ENCODE data around the gene MZB1. TPM values are rescaled to one million over a fixed set of nuclear protein-coding genes. Genes with fewer than 3 reads are reported as not detected.

MZB1 gene
- total RNA-seq, 4 donors from 2014 or later: 2.1 to 2.4 TPM; not detected in 2

DNA sequence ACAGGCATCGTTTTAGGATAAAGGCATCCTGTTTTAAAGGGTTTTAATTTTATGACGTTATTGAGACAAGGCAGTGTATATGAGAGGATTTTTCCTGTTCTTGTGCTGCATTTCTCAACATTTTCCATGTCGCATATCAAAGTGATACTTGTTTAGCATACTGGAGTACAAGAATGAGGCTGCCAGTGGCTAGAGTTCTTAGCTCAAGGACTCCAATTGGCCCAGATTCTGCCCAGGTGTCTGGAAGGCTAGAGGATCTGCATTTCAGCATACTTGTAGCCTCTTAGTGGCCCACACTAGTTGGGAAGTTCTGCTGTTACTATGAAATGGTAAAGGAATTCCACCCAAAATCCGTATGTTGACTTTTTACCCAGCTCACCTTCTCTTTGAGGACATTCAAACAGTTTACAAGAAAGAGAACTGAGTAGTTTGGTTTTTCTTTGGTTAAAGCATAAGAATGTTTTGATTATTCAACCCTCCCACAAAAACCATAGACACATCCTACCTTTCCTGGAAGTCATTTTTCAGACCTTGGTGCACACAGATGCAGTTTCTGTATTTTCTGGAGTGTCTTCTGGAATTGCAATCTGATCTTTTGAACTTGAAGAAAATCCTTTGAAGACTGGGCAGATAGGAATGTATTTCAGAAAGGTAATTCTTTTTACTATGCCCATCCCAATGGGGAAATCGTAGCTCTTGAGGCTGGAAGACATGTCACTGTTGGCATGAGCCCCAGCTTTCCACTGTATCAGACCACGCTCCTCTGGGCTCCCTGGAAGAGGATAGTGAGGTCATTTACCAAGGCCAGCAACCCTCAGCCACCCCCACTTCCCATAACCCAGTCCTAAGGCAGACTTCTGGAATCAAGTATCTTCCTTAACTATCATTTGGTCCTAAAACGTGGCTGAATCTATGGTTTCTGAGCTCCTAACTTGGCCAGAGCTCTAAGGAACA, 18.0 kb downstream of the MZB1 start:
- TF ChIP-seq, protein P1, sequence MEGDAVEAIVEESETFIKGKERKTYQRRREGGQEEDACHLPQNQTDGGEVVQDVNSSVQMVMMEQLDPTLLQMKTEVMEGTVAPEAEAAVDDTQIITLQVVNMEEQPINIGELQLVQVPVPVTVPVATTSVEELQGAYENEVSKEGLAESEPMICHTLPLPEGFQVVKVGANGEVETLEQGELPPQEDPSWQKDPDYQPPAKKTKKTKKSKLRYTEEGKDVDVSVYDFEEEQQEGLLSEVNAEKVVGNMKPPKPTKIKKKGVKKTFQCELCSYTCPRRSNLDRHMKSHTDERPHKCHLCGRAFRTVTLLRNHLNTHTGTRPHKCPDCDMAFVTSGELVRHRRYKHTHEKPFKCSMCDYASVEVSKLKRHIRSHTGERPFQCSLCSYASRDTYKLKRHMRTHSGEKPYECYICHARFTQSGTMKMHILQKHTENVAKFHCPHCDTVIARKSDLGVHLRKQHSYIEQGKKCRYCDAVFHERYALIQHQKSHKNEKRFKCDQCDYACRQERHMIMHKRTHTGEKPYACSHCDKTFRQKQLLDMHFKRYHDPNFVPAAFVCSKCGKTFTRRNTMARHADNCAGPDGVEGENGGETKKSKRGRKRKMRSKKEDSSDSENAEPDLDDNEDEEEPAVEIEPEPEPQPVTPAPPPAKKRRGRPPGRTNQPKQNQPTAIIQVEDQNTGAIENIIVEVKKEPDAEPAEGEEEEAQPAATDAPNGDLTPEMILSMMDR (IDR thresholded peaks at IDR 0.05): no peak
- TF ChIP-seq POLR2A (IDR thresholded peaks at IDR 0.05) (no peak), EP300 (IDR thresholded peaks at IDR 0.05) (no peak)
- Histone ChIP-seq H3K4me1 (peaks cover 0 to 7% (median 2%) of the 10 kb centered on the region in 4 donors), H3K4me3 (no peak overlapping the region), H3K27ac (no peak overlapping the region), H3K36me3 (peaks cover under 1 to 88% (median 4%) of the 10 kb centered on the region in 3 donors), H3K27me3 (no peaks in the 10 kb centered on the region), H3K9me3 (no peaks in the 10 kb centered on the region)
- no peak for DNase-seq (ENCODE audit: low spot score in 2 of 2)
- 72 to 74% methylated on average over 7 of the region's 7 CpGs for WGBS, 2 donors

GRCh38 chr5:139369181-139369580, 20.5 kb downstream of the MZB1 start:
- no peak overlapping the region for H3K27ac ChIP-seq
- no peaks in the 10 kb centered on the region for H3K27me3 ChIP-seq
- TF ChIP-seq EP300 (IDR thresholded peaks at IDR 0.05) (no peak), POLR2A (IDR thresholded peaks at IDR 0.05) (no peak)
- TF ChIP-seq, protein P1 (IDR thresholded peaks at IDR 0.05): no peak
- peaks cover 0 to 7% (median 2%) of the 10 kb centered on the region in 4 donors for H3K4me1 ChIP-seq
- 78 to 81% methylated on average over 1 of the region's 1 CpG for WGBS, 2 donors
- no peaks in the 10 kb centered on the region for H3K9me3 ChIP-seq
- DNase-seq (ENCODE audit: low spot score in 2 of 2): no peak
- H3K4me3 ChIP-seq: no peak overlapping the region
- peaks cover 4 to 97% (median 8%) of the 10 kb centered on the region in 3 donors for H3K36me3 ChIP-seq

- Histone ChIP-seq H3K36me3 (peaks cover 4 to 97% (median 8%) of the 10 kb centered on the region in 3 donors), H3K4me1 (peaks cover 0 to 9% (median 2%) of the 10 kb centered on the region in 4 donors)
- 53 to 61% methylated on average over 2 of the region's 2 CpGs for WGBS, 2 donors
Measured at GRCh38 chr5:139368613-139369012, 21.1 kb downstream of the MZB1 start.

GRCh38 chr5:139364466-139364865, 25.2 kb downstream of the MZB1 start:
- TF ChIP-seq, protein P1 (IDR thresholded peaks at IDR 0.05): no peak
- TF ChIP-seq EP300 (IDR thresholded peaks at IDR 0.05) (no peak), POLR2A (IDR thresholded peaks at IDR 0.05) (no peak)
- peaks cover 0 to 71% (median 8%) of the 10 kb centered on the region in 3 donors for H3K36me3 ChIP-seq
- H3K27ac ChIP-seq: no peak overlapping the region
- peaks cover 0 to 14% (median 0%) of the 10 kb centered on the region in 4 donors for H3K4me1 ChIP-seq
- DNase-seq (ENCODE audit: low spot score in 2 of 2): no peak
- no peak overlapping the region for H3K4me3 ChIP-seq
- H3K27me3 ChIP-seq: no peaks in the 10 kb centered on the region
- no peaks in the 10 kb centered on the region for H3K9me3 ChIP-seq
- WGBS, 2 donors: 71 to 78% methylated on average over 2 of the region's 2 CpGs

More at GRCh38 chr5:139368613-139369012, 21.1 kb downstream of the MZB1 start:
- no peak for TF ChIP-seq POLR2A (IDR thresholded peaks at IDR 0.05)
- TF ChIP-seq, protein P1 (IDR thresholded peaks at IDR 0.05): no peak
- Histone ChIP-seq H3K4me3 (no peak overlapping the region), H3K27ac (no peak overlapping the region), H3K9me3 (no peaks in the 10 kb centered on the region), H3K27me3 (no peaks in the 10 kb centered on the region)
- DNase-seq (ENCODE audit: low spot score in 2 of 2): no peak

DNA sequence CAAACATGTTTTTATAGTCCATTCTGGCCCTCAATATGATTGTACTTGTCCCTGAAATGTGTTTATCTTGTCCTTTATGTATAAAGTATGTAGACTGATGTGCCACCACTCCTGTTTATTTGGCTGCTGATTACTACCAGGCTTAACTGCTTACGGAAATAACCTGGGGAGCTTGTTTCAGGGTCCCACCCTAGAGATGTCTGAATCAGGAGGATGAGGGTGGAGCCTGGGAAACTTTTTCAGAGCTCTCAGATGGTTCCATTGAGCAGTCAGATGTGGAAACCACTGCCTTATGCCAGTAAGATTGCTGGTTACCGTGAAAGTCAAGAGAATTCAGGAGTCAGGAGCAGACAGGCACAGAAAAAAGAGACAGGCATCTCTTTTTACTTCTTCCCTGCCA, 25.8 kb downstream of the MZB1 start:
- H3K9me3 ChIP-seq: no peaks in the 10 kb centered on the region
- DNase-seq (ENCODE audit: low spot score in 2 of 2): no peak
- H3K36me3 ChIP-seq: peaks cover 0 to 66% (median 8%) of the 10 kb centered on the region in 3 donors
- H3K4me3 ChIP-seq: no peak overlapping the region
- H3K27ac ChIP-seq: no peak overlapping the region
- peaks cover 0 to 20% (median 0%) of the 10 kb centered on the region in 4 donors for H3K4me1 ChIP-seq
- TF ChIP-seq POLR2A (IDR thresholded peaks at IDR 0.05) (no peak), EP300 (IDR thresholded peaks at IDR 0.05) (no peak)
- TF ChIP-seq, protein P1 (IDR thresholded peaks at IDR 0.05): no peak
- no peaks in the 10 kb centered on the region for H3K27me3 ChIP-seq
- WGBS, 2 donors: 76 to 79% methylated on average over 2 of the region's 2 CpGs
